HEK293 (cell line): ENCODE results near the gene PRPH.

Experiments used
- BCL11A ChIP-seq: fragments of 450-650 bp; formaldehyde crosslinking; IDR thresholded peaks from 2 replicates; pipeline ENCODE4 v1.5.1; 2016; ENCODE audit warnings: low read depth, missing biosample characterization, missing genetic modification characterization
- HOXA7 ChIP-seq: sonication (generic); formaldehyde crosslinking; IDR thresholded peaks from 2 replicates; pipeline ENCODE4 v1.8.1; 2022; ENCODE audit warnings: missing genetic modification reagents, borderline replicate concordance
- PATZ1 ChIP-seq: fragments of 450-650 bp; formaldehyde crosslinking; IDR thresholded peaks from 2 replicates; pipeline ENCODE4 v1.5.1; 2016; ENCODE audit warnings: missing biosample characterization, missing genetic modification characterization
- PBX3 ChIP-seq: sonication (generic); formaldehyde crosslinking; IDR thresholded peaks from 2 replicates; pipeline ENCODE4 v1.8.1; 2022; ENCODE audit warnings: mild to moderate bottlenecking, moderate library complexity, missing genetic modification reagents
- SETDB1 ChIP-seq: IDR thresholded peaks from one replicate; pipeline ENCODE4 v1.6.1; 2017; ENCODE audit warnings: mild to moderate bottlenecking, low read length, moderate library complexity, mixed read lengths; ENCODE audit not compliant: insufficient read length
- TSHZ1 ChIP-seq: fragments of 450-650 bp; formaldehyde crosslinking; IDR thresholded peaks from 2 replicates; pipeline ENCODE4 v1.5.1; 2016; ENCODE audit warnings: missing biosample characterization, missing genetic modification characterization, borderline replicate concordance
- WT1 ChIP-seq: fragments of 450-650 bp; formaldehyde crosslinking; IDR thresholded peaks from 2 replicates; pipeline ENCODE4 v1.5.1; 2016; ENCODE audit warnings: missing biosample characterization, missing genetic modification characterization
- ZBTB7A ChIP-seq: fragments of 450-650 bp; formaldehyde crosslinking; IDR thresholded peaks from 2 replicates; pipeline ENCODE4 v1.5.1; 2016; ENCODE audit warnings: low read depth, missing biosample characterization, missing genetic modification characterization
- ZNF174 ChIP-seq: fragments of 450-650 bp; formaldehyde crosslinking; IDR thresholded peaks from 2 replicates; pipeline ENCODE4 v1.5.0; 2017; ENCODE audit warnings: missing biosample characterization, mild to moderate bottlenecking, missing genetic modification characterization
- ZNF2 ChIP-seq: fragments of 450-650 bp; formaldehyde crosslinking; IDR thresholded peaks from 2 replicates; pipeline ENCODE4 v1.5.1; 2016; ENCODE audit warnings: missing biosample characterization, missing genetic modification characterization
- ZNF223 ChIP-seq: fragments of 450-650 bp; formaldehyde crosslinking; IDR thresholded peaks from 2 replicates; pipeline ENCODE4 v1.5.1; 2016; ENCODE audit warnings: missing biosample characterization, missing genetic modification characterization
- ZNF324 ChIP-seq: fragments of 450-650 bp; formaldehyde crosslinking; IDR thresholded peaks from 2 replicates; pipeline ENCODE4 v1.5.1; 2016; ENCODE audit warnings: missing biosample characterization, missing genetic modification characterization
- ZNF423 ChIP-seq: fragments of 450-650 bp; formaldehyde crosslinking; IDR thresholded peaks from 2 replicates; pipeline ENCODE4 v1.5.1; 2016; ENCODE audit warnings: missing biosample characterization, missing genetic modification characterization
- ZNF426 ChIP-seq: fragments of 450-650 bp; formaldehyde crosslinking; IDR thresholded peaks from 2 replicates; pipeline ENCODE4 v1.5.1; 2017; ENCODE audit warnings: missing biosample characterization, missing genetic modification characterization, mild to moderate bottlenecking, inconsistent platforms, moderate library complexity
- ZNF510 ChIP-seq: fragments of 450-650 bp; formaldehyde crosslinking; IDR thresholded peaks from 2 replicates; pipeline ENCODE4 v1.5.1; 2018; ENCODE audit warnings: mild to moderate bottlenecking, missing genetic modification characterization, missing biosample characterization; ENCODE audit not compliant: insufficient replicate concordance
- ZNF544 ChIP-seq: fragments of 450-650 bp; formaldehyde crosslinking; IDR thresholded peaks from 2 replicates; pipeline ENCODE4 v1.5.0; 2017; ENCODE audit warnings: missing biosample characterization, missing genetic modification characterization
- ZNF560 ChIP-seq: fragments of 450-650 bp; formaldehyde crosslinking; IDR thresholded peaks from 2 replicates; pipeline ENCODE4 v1.5.1; 2017; ENCODE audit warnings: missing biosample characterization, missing genetic modification characterization, borderline replicate concordance
- ZNF596 ChIP-seq: fragments of 450-650 bp; IDR thresholded peaks from 2 replicates; pipeline ENCODE4 v1.5.0; 2018; ENCODE audit warnings: missing biosample characterization, mild to moderate bottlenecking, missing genetic modification characterization, moderate library complexity
- ZNF600 ChIP-seq: fragments of 450-650 bp; formaldehyde crosslinking; IDR thresholded peaks from 2 replicates; pipeline ENCODE4 v1.5.1; 2016; ENCODE audit warnings: missing biosample characterization, missing genetic modification characterization
- ZNF610 ChIP-seq: fragments of 450-650 bp; formaldehyde crosslinking; IDR thresholded peaks from 2 replicates; pipeline ENCODE4 v1.5.1; 2016; ENCODE audit warnings: missing biosample characterization, missing genetic modification characterization, borderline replicate concordance
- ZNF621 ChIP-seq: fragments of 450-650 bp; formaldehyde crosslinking; IDR thresholded peaks from 2 replicates; pipeline ENCODE4 v1.5.1; 2017; ENCODE audit warnings: missing biosample characterization, missing genetic modification characterization
- ZNF639 ChIP-seq: fragments of 450-650 bp; formaldehyde crosslinking; IDR thresholded peaks from 2 replicates; pipeline ENCODE4 v1.5.1; 2016; ENCODE audit warnings: missing biosample characterization, missing genetic modification characterization
- ZNF645 ChIP-seq: fragments of 450-650 bp; formaldehyde crosslinking; IDR thresholded peaks from 2 replicates; pipeline ENCODE4; 2016; ENCODE audit warnings: missing biosample characterization, missing genetic modification characterization
- ZNF660 ChIP-seq: fragments of 450-650 bp; IDR thresholded peaks from 2 replicates; pipeline ENCODE4 v1.5.1; 2018; ENCODE audit warnings: missing biosample characterization, mild to moderate bottlenecking, missing genetic modification characterization
- ZNF768 ChIP-seq: fragments of 450-650 bp; formaldehyde crosslinking; IDR thresholded peaks from 2 replicates; pipeline ENCODE4 v1.5.1; 2018; ENCODE audit warnings: missing biosample characterization, mild to moderate bottlenecking, missing genetic modification characterization
- ZNF843 ChIP-seq: fragments of 450-650 bp; formaldehyde crosslinking; IDR thresholded peaks from 2 replicates; pipeline ENCODE4 v1.5.1; 2016; ENCODE audit warnings: missing biosample characterization, missing genetic modification characterization
- ZSCAN16 ChIP-seq: fragments of 450-650 bp; formaldehyde crosslinking; IDR thresholded peaks from 2 replicates; pipeline ENCODE4 v1.5.1; 2016; ENCODE audit warnings: missing biosample characterization, missing genetic modification characterization
- ZSCAN23 ChIP-seq: fragments of 450-650 bp; formaldehyde crosslinking; IDR thresholded peaks from 2 replicates; pipeline ENCODE4 v1.5.1; 2016; ENCODE audit warnings: missing biosample characterization, missing genetic modification characterization
- ZSCAN4 ChIP-seq: fragments of 450-650 bp; formaldehyde crosslinking; IDR thresholded peaks from 2 replicates; pipeline ENCODE4 v1.5.1; 2017; ENCODE audit warnings: missing biosample characterization, missing genetic modification characterization

The PRPH gene

GRCh38 chr12:49336645-49337584 is 42.0 kb downstream of the PRPH start, which contains the start of gene C1QL4 (continued):
- no peak; the same call in 1 of the 2 replicates for TF ChIP-seq ZNF639
- TF ChIP-seq ZNF610 (tag by site-specific recombination): no peak
- TF ChIP-seq BCL11A (tag by site-specific recombination): no peak
- no peak for TF ChIP-seq ZNF596 (tag by site-specific recombination)
- peak; percentile 63; the same call in 1 of the 2 replicates for TF ChIP-seq ZNF324 (tag by site-specific recombination)
- no peak for TF ChIP-seq ZNF645
- TF ChIP-seq ZNF768 (tag by site-specific recombination): no peak
- TF ChIP-seq ZNF426: no peak
- no peak for TF ChIP-seq ZNF560 (tag by site-specific recombination)
- no peak for TF ChIP-seq ZNF843 (tag by site-specific recombination)
- no peak for TF ChIP-seq PBX3 (CRISPR knock-in tag)
- TF ChIP-seq ZSCAN23: no peak
- no peak for TF ChIP-seq ZBTB7A (tag by site-specific recombination)
- no peak for TF ChIP-seq ZSCAN4 (tag by site-specific recombination)
- no peak for TF ChIP-seq ZNF510 (tag by site-specific recombination)
- peak; percentile 58; the same call in 1 of the 2 replicates for TF ChIP-seq ZNF660 (tag by site-specific recombination)
- TF ChIP-seq ZNF621 (tag by site-specific recombination): no peak
- no peak for TF ChIP-seq ZNF423 (tag by site-specific recombination)
- TF ChIP-seq ZSCAN16 (tag by site-specific recombination): no peak
- TF ChIP-seq SETDB1: no peak
- TF ChIP-seq WT1 (tag by site-specific recombination): peak; percentile 85
- TF ChIP-seq PATZ1 (tag by site-specific recombination): peak; percentile 98
- TF ChIP-seq ZNF2 (tag by site-specific recombination): 0 out of 2 replicates have a peak, but pooled peaks have one; percentile 43
- TF ChIP-seq HOXA7 (CRISPR knock-in tag): no peak
- TF ChIP-seq ZNF600 (tag by site-specific recombination): peak; percentile 94
- TF ChIP-seq ZNF544 (tag by site-specific recombination): no peak
- no peak for TF ChIP-seq ZNF174 (tag by site-specific recombination)
- no peak for TF ChIP-seq TSHZ1 (tag by site-specific recombination)
- TF ChIP-seq ZNF223 (tag by site-specific recombination): no peak
